Panc1 (cell line): Measurements from ENCODE around the gene UNC80. TPM values are rescaled to one million over a fixed set of nuclear protein-coding genes. Genes with fewer than 3 reads are reported as not detected.
"Not testable (repeated sequence)": the region's sequence is repeated elsewhere in the genome, so short reads cannot be mapped to it uniquely, and the experiment has no call there.

ENCODE experiments used
- ATAC-seq: fragments of 200-7000 bp; cut with Tn5 transposase; 2 replicates; pipeline ENCODE4 v1.9.1; 2020; ENCODE audit warnings: mild to moderate bottlenecking, moderate library complexity
- BruUV-seq: library from RNA; stranded (reverse); fragments of 400-500 nt; replicated peaks from 2 replicates; lab custom pipeline; 2021; lab: Mats Ljungman, UMichigan
- CTCF ChIA-PET: fragments of 300-600 bp; sonication (Branson Sonifier 250); formaldehyde crosslinking; loops from one replicate; lab custom pipeline; 2022; ENCODE audit warnings: antibody characterized with exemption; lab: Charles Lee
- POLR2A ChIA-PET: fragments of 300-600 bp; sonication (Branson Sonifier 250); formaldehyde crosslinking; loops from one replicate; lab custom pipeline; 2022; ENCODE audit warnings: antibody characterized with exemption; lab: Charles Lee
- DNase-seq: peaks from one replicate; pipeline ENCODE4 v3.0.0-alpha.2; 2010; ENCODE audit warnings: low read depth, low spot score
- H3K27ac ChIP-seq: 2 replicates; pipeline ENCODE4 v1.5.1; 2011; ENCODE audit warnings: mild to moderate bottlenecking, low read length, inconsistent platforms
- H3K27me3 ChIP-seq: fragments of 200-500 bp; sonication (Bioruptor generic); 2 replicates; pipeline ENCODE4 v1.6.0; 2014; ENCODE audit warnings: low read length, inconsistent platforms; ENCODE audit not compliant: control insufficient read depth, insufficient read depth
- H3K36me3 ChIP-seq: fragments of 200-500 bp; sonication (Bioruptor generic); 2 replicates; pipeline ENCODE4 v1.5.1; 2014; ENCODE audit warnings: inconsistent platforms, mild to moderate bottlenecking, low read length, moderate library complexity; ENCODE audit not compliant: control insufficient read depth, insufficient read depth
- H3K4me1 ChIP-seq: 2 replicates; pipeline ENCODE4 v1.5.1; 2011; ENCODE audit warnings: inconsistent platforms, mild to moderate bottlenecking, low read length, moderate library complexity; ENCODE audit not compliant: control insufficient read depth, insufficient read depth
- H3K4me3 ChIP-seq, 2 experiments: 2 replicates each; pipeline ENCODE4 v1.5.1; 2011 to 2012; ENCODE audit warnings: low read depth in 2 of 2, low read length in 2 of 2, mild to moderate bottlenecking in 2 of 2, inconsistent platforms in 1 of 2, moderate library complexity in 1 of 2
- H3K9me3 ChIP-seq: fragments of 200-500 bp; sonication (Bioruptor generic); 2 replicates; pipeline ENCODE4 v1.5.1; 2014; ENCODE audit warnings: low read depth, mild to moderate bottlenecking, inconsistent platforms, low read length, moderate library complexity; ENCODE audit not compliant: control insufficient read depth, insufficient read depth
- POLR2AphosphoS5 ChIP-seq: IDR thresholded peaks from 2 replicates; pipeline ENCODE4 v1.6.1; 2012; ENCODE audit warnings: mild to moderate bottlenecking, low read depth, low read length, moderate library complexity
- REST ChIP-seq, 2 experiments: IDR thresholded peaks; 2 replicates each; pipeline ENCODE4 v1.6.1; 2011 to 2012; ENCODE audit warnings: low read depth in 2 of 2, control low read depth in 1 of 2, low read length in 1 of 2, mild to moderate bottlenecking in 1 of 2, moderate library complexity in 1 of 2; ENCODE audit not compliant: insufficient read depth in 1 of 2
- SIN3A ChIP-seq: IDR thresholded peaks from 2 replicates; pipeline ENCODE4 v1.6.1; 2012; ENCODE audit warnings: low read depth, mild to moderate bottlenecking, low read length, moderate library complexity, borderline replicate concordance; ENCODE audit not compliant: insufficient read depth
- TCF7L2 ChIP-seq: IDR thresholded peaks from 2 replicates; pipeline ENCODE4 v1.6.1; 2011; ENCODE audit warnings: mild to moderate bottlenecking, low read depth, low read length, inconsistent platforms
- in situ Hi-C: cut with HindIII; loops from 2 replicates; pipeline ENCODE4 v1.10.0; 2016; ENCODE audit warnings: low sequenced_read_pairs, low pct_unique_long_range_greater_than_20kb
- intact Hi-C: fragments of 100-400 bp; cut with micrococcal nuclease; formaldehyde crosslinking; loops from one replicate; pipeline ENCODE4 v1.10.0; 2022; ENCODE audit not compliant: unreplicated experiment
- total RNA-seq: library from RNA; stranded (reverse); gene quantifications from one replicate; pipeline ENCODE4 v1.2.1, GENCODE V29; 2021; ENCODE audit not compliant: unreplicated experiment
- TF ChIP-seq, protein P1 (sequence below): fragments of 450-650 bp; IDR thresholded peaks from 2 replicates; pipeline ENCODE4 v1.5.1; 2017; ENCODE audit warnings: mild to moderate bottlenecking

The UNC80 gene
- total RNA-seq, 1 experiment from 2014 or later: 0.08 TPM

DNA sequence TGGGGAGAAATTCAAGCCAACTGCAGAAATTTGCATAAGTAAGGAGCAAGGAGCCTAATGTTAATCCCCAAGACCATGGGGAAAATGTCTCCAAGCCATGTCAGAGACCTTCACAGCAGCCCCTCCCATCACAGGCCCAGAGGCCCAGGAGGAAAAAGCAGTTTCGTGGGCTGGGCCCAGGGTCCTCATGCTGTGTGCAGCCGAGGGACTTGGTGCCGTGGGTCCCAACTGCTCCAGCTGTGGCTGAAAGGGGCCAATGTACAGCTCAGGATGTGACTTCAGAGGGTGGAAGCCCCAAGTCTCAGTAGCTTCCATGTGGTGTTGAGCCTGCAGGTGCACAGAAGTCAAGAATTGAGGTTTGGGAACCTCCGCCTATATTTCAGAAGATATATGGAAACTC lies 23.8 kb downstream of the UNC80 start:
- CTCF ChIA-PET, H3K27me3 ChIP-seq, H3K27ac ChIP-seq, H3K4me1 ChIP-seq, H3K36me3 ChIP-seq, H3K9me3 ChIP-seq, POLR2A ChIA-PET, intact Hi-C loops, DNase-seq, H3K4me3 ChIP-seq, ATAC-seq, in situ Hi-C loops, BruUV-seq: not testable (repeated sequence)

DNA sequence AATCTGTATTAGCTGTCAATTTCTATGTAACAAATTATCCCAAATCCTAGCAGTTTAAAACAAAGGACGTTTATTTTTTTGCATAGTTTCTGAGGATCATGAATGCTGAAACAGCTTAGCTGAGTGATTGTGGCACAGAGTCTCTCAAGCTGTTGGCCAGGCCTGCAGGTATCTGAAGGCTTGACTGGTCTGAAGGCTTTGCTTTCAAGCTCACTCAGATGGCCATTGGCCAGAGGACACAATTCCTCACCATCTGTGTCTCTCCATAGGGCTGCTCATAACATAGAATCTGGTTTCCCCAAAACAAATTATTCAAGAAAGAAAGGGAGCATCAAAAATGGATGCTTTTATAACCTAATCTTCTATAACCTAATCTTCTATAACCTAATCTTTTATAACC lies 33.7 kb downstream of the UNC80 start:
- ATAC-seq (no peak), DNase-seq (no peak)
- in situ Hi-C loops (no loop called here), intact Hi-C loops (no loop called here)
- H3K27ac ChIP-seq: no peak overlapping the region
- no peak for TF ChIP-seq SIN3A
- TF ChIP-seq TCF7L2: no peak
- TF ChIP-seq, protein P1, sequence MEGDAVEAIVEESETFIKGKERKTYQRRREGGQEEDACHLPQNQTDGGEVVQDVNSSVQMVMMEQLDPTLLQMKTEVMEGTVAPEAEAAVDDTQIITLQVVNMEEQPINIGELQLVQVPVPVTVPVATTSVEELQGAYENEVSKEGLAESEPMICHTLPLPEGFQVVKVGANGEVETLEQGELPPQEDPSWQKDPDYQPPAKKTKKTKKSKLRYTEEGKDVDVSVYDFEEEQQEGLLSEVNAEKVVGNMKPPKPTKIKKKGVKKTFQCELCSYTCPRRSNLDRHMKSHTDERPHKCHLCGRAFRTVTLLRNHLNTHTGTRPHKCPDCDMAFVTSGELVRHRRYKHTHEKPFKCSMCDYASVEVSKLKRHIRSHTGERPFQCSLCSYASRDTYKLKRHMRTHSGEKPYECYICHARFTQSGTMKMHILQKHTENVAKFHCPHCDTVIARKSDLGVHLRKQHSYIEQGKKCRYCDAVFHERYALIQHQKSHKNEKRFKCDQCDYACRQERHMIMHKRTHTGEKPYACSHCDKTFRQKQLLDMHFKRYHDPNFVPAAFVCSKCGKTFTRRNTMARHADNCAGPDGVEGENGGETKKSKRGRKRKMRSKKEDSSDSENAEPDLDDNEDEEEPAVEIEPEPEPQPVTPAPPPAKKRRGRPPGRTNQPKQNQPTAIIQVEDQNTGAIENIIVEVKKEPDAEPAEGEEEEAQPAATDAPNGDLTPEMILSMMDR: no peak
- no peak for TF ChIP-seq REST (IDR thresholded peaks at IDR 0.05; ENCODE audit: insufficient read depth in 1 of 2, low read depth in 2 of 2, low read length in 1 of 2)
- TF ChIP-seq POLR2AphosphoS5: no peak
- no peaks in the 10 kb centered on the region for H3K4me1 ChIP-seq
- BruUV-seq: no TSS peak
- ChIA-PET CTCF (no interaction called here), POLR2A (no interaction called here)
- no peaks in the 10 kb centered on the region for H3K27me3 ChIP-seq
- H3K9me3 ChIP-seq: no peaks in the 10 kb centered on the region
- no peak overlapping the region for H3K4me3 ChIP-seq
- H3K36me3 ChIP-seq: no peaks in the 10 kb centered on the region

DNA sequence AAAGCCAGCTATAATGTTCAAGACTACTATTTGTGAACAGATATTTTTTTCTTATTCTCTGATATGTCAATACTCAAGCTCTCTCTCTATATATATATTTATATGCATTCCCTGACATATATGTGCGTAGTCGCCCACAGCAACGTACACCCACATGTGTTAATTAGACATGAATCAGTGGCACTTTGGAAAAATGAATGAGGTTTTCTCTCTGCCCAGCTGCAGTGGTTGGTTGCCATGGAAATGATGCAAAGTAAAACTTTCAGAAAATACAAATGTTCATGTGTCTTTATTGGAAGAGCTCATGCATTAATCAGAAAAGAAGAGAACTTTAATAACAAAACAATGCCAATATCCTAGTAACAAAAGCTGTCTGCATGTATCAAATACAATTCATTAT lies 34.7 kb downstream of the UNC80 start:
- in situ Hi-C loops: no loop called here
- BruUV-seq: no TSS peak
- no peak overlapping the region for H3K27ac ChIP-seq
- ATAC-seq (no peak), DNase-seq (no peak)
- no peaks in the 10 kb centered on the region for H3K4me1 ChIP-seq
- no peak overlapping the region for H3K4me3 ChIP-seq
- H3K9me3 ChIP-seq: no peaks in the 10 kb centered on the region
- POLR2A ChIA-PET: no interaction called here
- no peaks in the 10 kb centered on the region for H3K27me3 ChIP-seq
- H3K36me3 ChIP-seq: no peaks in the 10 kb centered on the region
- TF ChIP-seq, protein P1: no peak
- TF ChIP-seq TCF7L2: no peak
- TF ChIP-seq SIN3A: no peak
- no peak for TF ChIP-seq REST (IDR thresholded peaks at IDR 0.05; ENCODE audit: insufficient read depth in 1 of 2, low read depth in 2 of 2, low read length in 1 of 2)
- TF ChIP-seq POLR2AphosphoS5: no peak
- intact Hi-C loops: no loop called here
- CTCF ChIA-PET: no interaction called here
